Measurements from ENCODE around the gene GIMAP6. TPM values are rescaled to one million over a fixed set of nuclear protein-coding genes. Genes with fewer than 3 reads are reported as not detected.

The GIMAP6 gene
- total and polyA plus RNA-seq, 8 donors: 19.4 to 52.7 (median 28.6) TPM

Other genes with a start within 250 kb of the GIMAP6 start
- gene GIMAP8, start 181.8 kb downstream of the GIMAP6 start, total RNA-seq: 10 to 100 TPM; 17.1 to 37.3 TPM
- 10 to 100 TPM; 22.6 to 29.3 (median 24.6) TPM for gene GIMAP8, start 181.8 kb downstream of the GIMAP6 start, polyA plus RNA-seq (ENCODE audit: insufficient read length in 6 of 6)
- 10 to 100 TPM; 16.7 to 48.4 TPM for gene GIMAP7, start 117.5 kb downstream of the GIMAP6 start, total RNA-seq
- gene GIMAP7, start 117.5 kb downstream of the GIMAP6 start, polyA plus RNA-seq (ENCODE audit: insufficient read length in 6 of 6): 10 to 100 TPM; 28.7 to 49.8 (median 36.3) TPM
- gene GIMAP4, start 65.0 kb downstream of the GIMAP6 start, total RNA-seq: 10 to 100 TPM; 31.3 to 59.2 TPM
- gene GIMAP4, start 65.0 kb downstream of the GIMAP6 start, polyA plus RNA-seq (ENCODE audit: insufficient read length in 6 of 6): 100 to 1,000 TPM in 1 of 6 donors, 10 to 100 TPM in 5; 68.5 to 108 (median 79.1) TPM
- gene GIMAP2, start 53.3 kb upstream of the GIMAP6 start, total RNA-seq: 10 to 100 TPM; 14.7 to 30.6 TPM
- 10 to 100 TPM; 15.1 to 24.4 (median 17.5) TPM for gene GIMAP2, start 53.3 kb upstream of the GIMAP6 start, polyA plus RNA-seq (ENCODE audit: insufficient read length in 6 of 6)
- gene GIMAP1, start 84.2 kb upstream of the GIMAP6 start, total RNA-seq: 10 to 100 TPM in 1 of 2 donors, 1 to 10 TPM in 1; 5.0 to 11.3 TPM
- 1 to 10 TPM; 4.2 to 6.2 (median 5.7) TPM for gene GIMAP1, start 84.2 kb upstream of the GIMAP6 start, polyA plus RNA-seq (ENCODE audit: insufficient read length in 6 of 6)
- 10 to 100 TPM in 1 of 2 donors, 1 to 10 TPM in 1; 9.8 to 37.8 TPM for gene GIMAP5, start 105.0 kb upstream of the GIMAP6 start, total RNA-seq
- gene GIMAP5, start 105.0 kb upstream of the GIMAP6 start, polyA plus RNA-seq (ENCODE audit: insufficient read length in 6 of 6): 10 to 100 TPM; 13.6 to 20.3 (median 16.9) TPM
- 10 to 100 TPM; 45.2 to 57.2 TPM for gene TMEM176B, start 168.0 kb upstream of the GIMAP6 start, total RNA-seq
- 10 to 100 TPM in 4 of 6 donors, 1 to 10 TPM in 2; 6.1 to 18.3 (median 12.2) TPM for gene TMEM176B, start 168.0 kb upstream of the GIMAP6 start, polyA plus RNA-seq (ENCODE audit: insufficient read length in 6 of 6)
- 10 to 100 TPM; 44.7 to 48.8 TPM for gene TMEM176A, start 168.4 kb upstream of the GIMAP6 start, total RNA-seq
- 1 to 10 TPM; 2.7 to 7.8 (median 5.4) TPM for gene TMEM176A, start 168.4 kb upstream of the GIMAP6 start, polyA plus RNA-seq (ENCODE audit: insufficient read length in 6 of 6)
- under 1 TPM; 0.34 to 0.70 TPM for gene AOC1, start 220.1 kb upstream of the GIMAP6 start, total RNA-seq
- 1 to 10 TPM in 2 of 6 donors, under 1 TPM in 4; 0.47 to 1.2 (median 0.69) TPM for gene AOC1, start 220.1 kb upstream of the GIMAP6 start, polyA plus RNA-seq (ENCODE audit: insufficient read length in 6 of 6)

Data from left lung (tissue), 8 donors.